HepG2 (cell line): ENCODE results near the gene SHROOM1. TPM values are rescaled to one million over a fixed set of nuclear protein-coding genes. Genes with fewer than 3 reads are reported as not detected.
A peak's percentile ranks its signal among the peaks of the same experiment; 100 is the strongest.

Experiments used
- FLYWCH1 ChIP-seq: sonication (generic); formaldehyde crosslinking; IDR thresholded peaks from 2 replicates; pipeline ENCODE4 v1.8.1; 2023; ENCODE audit warnings: mild to moderate bottlenecking, missing genetic modification reagents
- SCMH1 ChIP-seq: sonication (generic); formaldehyde crosslinking; IDR thresholded peaks from 2 replicates; pipeline ENCODE4 v1.9.0; 2021; ENCODE audit warnings: missing genetic modification reagents, mild to moderate bottlenecking, borderline replicate concordance
- SRSF1 ChIP-seq: fragments of 200-400 bp; formaldehyde crosslinking; optimal IDR thresholded peaks from 2 replicates; pipeline ENCODE3; 2017; ENCODE audit warnings: mild to moderate bottlenecking, low read depth, low read length, moderate library complexity
- STAT5B ChIP-seq: sonication (generic); formaldehyde crosslinking; IDR thresholded peaks from 2 replicates; pipeline ENCODE4 v1.4.0; 2020; ENCODE audit warnings: missing genetic modification reagents
- ZBTB34 ChIP-seq: sonication (generic); formaldehyde crosslinking; IDR thresholded peaks from 2 replicates; pipeline ENCODE4 v1.8.0; 2022; ENCODE audit warnings: mild to moderate bottlenecking, missing genetic modification reagents
- ZBTB40 ChIP-seq, 2 experiments: fragments of 450-650 bp in 1 of 2; sonication (generic) in 1 of 2; formaldehyde crosslinking in 1 of 2; IDR thresholded peaks; 2 replicates each; pipeline versions ENCODE4 v1.6.1 to v1.8.0; 2016 to 2022; ENCODE audit warnings: antibody characterized with exemption in 1 of 2, mild to moderate bottlenecking in 1 of 2, missing genetic modification reagents in 1 of 2
- ZFP91 ChIP-seq: sonication (generic); formaldehyde crosslinking; IDR thresholded peaks from 2 replicates; pipeline ENCODE4 v1.9.0; 2022; ENCODE audit warnings: missing genetic modification reagents, mild to moderate bottlenecking, borderline replicate concordance
- ZNF326 ChIP-seq: sonication (generic); formaldehyde crosslinking; IDR thresholded peaks from 2 replicates; pipeline ENCODE4 v1.4.0; 2020; ENCODE audit warnings: missing genetic modification reagents, borderline replicate concordance
- ZNF446 ChIP-seq: sonication (generic); formaldehyde crosslinking; IDR thresholded peaks from 2 replicates; pipeline ENCODE4 v1.5.0; 2020; ENCODE audit warnings: mild to moderate bottlenecking, missing genetic modification reagents
- ZNF609 ChIP-seq: sonication (generic); formaldehyde crosslinking; IDR thresholded peaks from 2 replicates; pipeline ENCODE4 v1.4.0; 2020; ENCODE audit warnings: mild to moderate bottlenecking, missing genetic modification reagents, borderline replicate concordance
- polyA plus RNA-seq, 8 experiments: library from polyadenylated mRNA; depleted of rRNA in 3 of 8; stranded (reverse) in 7 of 8; unstranded in 1 of 8; fragments of >200 nt; fragmentation: Illumina TruSeq in 4 of 8; extraction: Trizol in 4 of 8; gene quantifications; 2 replicates each; pipeline versions ENCODE4 v1.2.1 to v1.2.3, GENCODE V29; 2011 to 2016; ENCODE audit warnings: low read depth in 4 of 8, missing spikeins in 1 of 8, mixed read lengths in 1 of 8; ENCODE audit not compliant: insufficient read depth in 1 of 8
- total RNA-seq, 5 experiments: library from RNA; depleted of rRNA; stranded (reverse); fragments of >200 nt; fragmentation: Illumina TruSeq; extraction: Trizol; gene quantifications; 2 replicates each; pipeline ENCODE4 v1.2.3, GENCODE V29; 2016; ENCODE audit warnings: low read depth in 1 of 5

SHROOM1 gene
- total and polyA plus RNA-seq, 2 of the 13 experiments (the other 11 are each of a cell fraction or from before 2014, with no cell fraction given): 18.2 to 25.7 TPM

GRCh38 chr5:132829742-132830435, 558 bp downstream of the SHROOM1 start (continued):
- TF ChIP-seq ZBTB34 (0 out of 2 replicates have a peak, but pooled peaks have one; percentile 5), ZNF326 (CRISPR knock-in tag) (no peak), SCMH1 (CRISPR knock-in tag) (no peak), ZBTB40 (IDR thresholded peaks at IDR 0.05) (no peak), ZBTB40 (CRISPR knock-in tag; IDR thresholded peaks at IDR 0.05) (peak; percentile 58; the same call in 1 of the 2 replicates), ZNF609 (CRISPR knock-in tag) (no peak), SRSF1 (no peak), ZFP91 (CRISPR knock-in tag) (peak; percentile 82), STAT5B (no peak), ZNF446 (no peak; the same call in none of the 2 replicates), FLYWCH1 (CRISPR knock-in tag) (peak; percentile 16; the same call in 1 of the 2 replicates)
